ENCODE data around the gene WDR41.

WDR41 gene

GRCh38 chr5:77438071-77438470 is 54.0 kb downstream of the WDR41 start:
- Histone ChIP-seq H3K27me3 (ENCODE audit: insufficient read depth, low read length, poor library complexity, severe bottlenecking) (no peaks in the 10 kb centered on the region), H3K4me2 (ENCODE audit: low read depth, low read length, poor library complexity, severe bottlenecking) (no peak overlapping the region), H4K20me1 (ENCODE audit: insufficient read depth, low read length, poor library complexity, severe bottlenecking) (no peaks in the 10 kb centered on the region), H3K9me3 (ENCODE audit: insufficient read depth, low read depth, low read length) (no peaks in the 10 kb centered on the region), H3K79me2 (ENCODE audit: insufficient read depth, low read length) (no peaks in the 10 kb centered on the region), H3K4me1 (ENCODE audit: insufficient read depth, low read length, poor library complexity, severe bottlenecking) (no peaks in the 10 kb centered on the region), H3F3A (ENCODE audit: low read depth) (no peaks in the 10 kb centered on the region), H3K9me2 (replicated peaks; ENCODE audit: low read depth, low read length) (no peaks in the 10 kb centered on the region), H3K4me3 (ENCODE audit: low read length, poor library complexity, severe bottlenecking) (no peak overlapping the region), H2AFZ (ENCODE audit: low read length) (no peak overlapping the region), H3K36me3 (ENCODE audit: insufficient read depth, low read length) (peaks cover 21% of the 10 kb centered on the region; the same call in 1 of the 2 replicates), H3K9ac (ENCODE audit: low read depth, low read length, poor library complexity, severe bottlenecking) (no peak overlapping the region)
- TF ChIP-seq CTCF (conservative IDR thresholded peaks at IDR 0.05; ENCODE audit: low read length) (no peak), EZH2phosphoT487 (IDR thresholded peaks at IDR 0.05; ENCODE audit: borderline replicate concordance) (no peak)

- Histone ChIP-seq H3K4me1 (ENCODE audit: insufficient read depth, low read length, poor library complexity, severe bottlenecking) (no peaks in the 10 kb centered on the region), H3K4me2 (ENCODE audit: low read depth, low read length, poor library complexity, severe bottlenecking) (no peak overlapping the region), H3F3A (ENCODE audit: low read depth) (no peaks in the 10 kb centered on the region), H3K4me3 (ENCODE audit: low read length, poor library complexity, severe bottlenecking) (no peak overlapping the region), H3K9me2 (replicated peaks; ENCODE audit: low read depth, low read length) (no peaks in the 10 kb centered on the region), H3K79me2 (ENCODE audit: insufficient read depth, low read length) (no peaks in the 10 kb centered on the region), H3K9me3 (ENCODE audit: insufficient read depth, low read depth, low read length) (no peaks in the 10 kb centered on the region), H3K9ac (ENCODE audit: low read depth, low read length, poor library complexity, severe bottlenecking) (no peak overlapping the region), H2AFZ (ENCODE audit: low read length) (no peak overlapping the region), H3K27me3 (ENCODE audit: insufficient read depth, low read length, poor library complexity, severe bottlenecking) (no peaks in the 10 kb centered on the region), H3K36me3 (ENCODE audit: insufficient read depth, low read length) (peaks cover 28% of the 10 kb centered on the region; the same call in 1 of the 2 replicates), H4K20me1 (ENCODE audit: insufficient read depth, low read length, poor library complexity, severe bottlenecking) (no peaks in the 10 kb centered on the region)
- TF ChIP-seq EZH2phosphoT487 (IDR thresholded peaks at IDR 0.05; ENCODE audit: borderline replicate concordance) (no peak), CTCF (conservative IDR thresholded peaks at IDR 0.05; ENCODE audit: low read length) (peak; percentile 60)
These were observed 54.9 kb downstream of the WDR41 start for GRCh38 chr5:77437194-77437593.

GRCh38 chr5:77431719-77432118 is 60.4 kb downstream of the WDR41 start:
- no peak overlapping the region for H3K4me3 ChIP-seq (ENCODE audit: low read length, poor library complexity, severe bottlenecking)
- H3K36me3 ChIP-seq (ENCODE audit: insufficient read depth, low read length), result peaks cover 20% of the 10 kb centered on the region; the same call in 1 of the 2 replicates
- H2AFZ ChIP-seq (ENCODE audit: low read length), result no peak overlapping the region
- H3K4me1 ChIP-seq (ENCODE audit: insufficient read depth, low read length, poor library complexity, severe bottlenecking), result no peaks in the 10 kb centered on the region
- no peaks in the 10 kb centered on the region for H3K79me2 ChIP-seq (ENCODE audit: insufficient read depth, low read length)
- H3K27me3 ChIP-seq (ENCODE audit: insufficient read depth, low read length, poor library complexity, severe bottlenecking), result peaks cover 10% of the 10 kb centered on the region
- H3K4me2 ChIP-seq (ENCODE audit: low read depth, low read length, poor library complexity, severe bottlenecking), result no peak overlapping the region
- TF ChIP-seq EZH2phosphoT487 (IDR thresholded peaks at IDR 0.05; ENCODE audit: borderline replicate concordance) (no peak), CTCF (conservative IDR thresholded peaks at IDR 0.05; ENCODE audit: low read length) (no peak)
- no peaks in the 10 kb centered on the region for H4K20me1 ChIP-seq (ENCODE audit: insufficient read depth, low read length, poor library complexity, severe bottlenecking)
- H3K9me2 ChIP-seq (replicated peaks; ENCODE audit: low read depth, low read length), result no peaks in the 10 kb centered on the region
- H3K9me3 ChIP-seq (ENCODE audit: insufficient read depth, low read depth, low read length), result no peaks in the 10 kb centered on the region
- H3K9ac ChIP-seq (ENCODE audit: low read depth, low read length, poor library complexity, severe bottlenecking), result no peak overlapping the region
- no peaks in the 10 kb centered on the region for H3F3A ChIP-seq (ENCODE audit: low read depth)
